ENCODE results near the gene TPBGL. TPM values are rescaled to one million over a fixed set of nuclear protein-coding genes. Genes with fewer than 3 reads are reported as not detected.
A peak's percentile ranks its signal among the peaks of the same experiment; 100 is the strongest.

TPBGL gene, protein sequence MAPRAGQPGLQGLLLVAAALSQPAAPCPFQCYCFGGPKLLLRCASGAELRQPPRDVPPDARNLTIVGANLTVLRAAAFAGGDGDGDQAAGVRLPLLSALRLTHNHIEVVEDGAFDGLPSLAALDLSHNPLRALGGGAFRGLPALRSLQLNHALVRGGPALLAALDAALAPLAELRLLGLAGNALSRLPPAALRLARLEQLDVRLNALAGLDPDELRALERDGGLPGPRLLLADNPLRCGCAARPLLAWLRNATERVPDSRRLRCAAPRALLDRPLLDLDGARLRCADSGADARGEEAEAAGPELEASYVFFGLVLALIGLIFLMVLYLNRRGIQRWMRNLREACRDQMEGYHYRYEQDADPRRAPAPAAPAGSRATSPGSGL
- polyA plus RNA-seq (2013, experiment 1 of 4): not detected
- polyA plus RNA-seq (2013, experiment 2 of 4): 0.34 TPM
- 0.21 TPM for polyA plus RNA-seq (2013, experiment 3 of 4)
- 0.28 TPM for polyA plus RNA-seq (2013, experiment 4 of 4)

DNA sequence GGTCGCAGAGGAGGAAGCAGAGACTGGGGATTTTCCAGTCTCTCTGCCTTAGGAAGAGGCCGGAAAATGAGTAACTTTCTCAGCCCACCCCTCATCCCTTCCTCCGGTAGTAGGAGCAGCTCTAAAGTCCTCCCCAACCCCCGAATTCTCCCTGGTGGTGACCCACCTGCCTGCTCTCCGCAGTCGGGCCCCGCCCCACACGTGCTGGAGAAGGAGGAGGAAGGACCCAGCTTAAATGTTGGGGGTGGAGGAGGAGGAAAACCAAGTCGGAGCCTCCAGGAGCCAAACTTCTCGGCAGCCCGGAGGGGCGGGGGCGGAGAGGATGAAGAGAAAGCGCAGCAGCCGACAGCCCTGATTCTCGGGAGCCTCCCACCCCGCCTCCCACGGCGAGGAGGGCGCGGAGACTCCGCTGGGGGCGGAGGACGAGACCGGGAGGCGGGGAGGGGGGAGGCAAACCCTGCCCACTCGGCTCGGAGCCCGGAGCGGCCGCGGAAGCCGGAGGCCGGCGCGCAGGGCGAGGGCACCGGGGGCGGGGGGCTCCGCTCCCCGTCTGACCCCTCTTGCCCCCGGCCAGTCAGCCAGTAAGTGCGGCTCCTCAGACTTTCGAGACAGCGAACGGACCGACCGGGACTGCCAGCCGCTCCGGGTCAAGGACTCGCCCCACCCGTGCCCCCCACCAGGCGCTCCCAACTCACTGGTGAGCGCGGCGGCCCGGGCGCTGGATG is at the start of gene TPBGL:
TPBGL (plus strand) TSS at position 464 of the 725 bp plus-strand sequence. CDS start 276 bp downstream, outside the sequence.
- H3K27ac ChIP-seq (ENCODE audit: insufficient read depth, low read depth, low read length, poor library complexity, severe bottlenecking): no peak within 1 kb of the TSS
- no peaks in the 10 kb centered on the region for H3K36me3 ChIP-seq (ENCODE audit: control insufficient read depth, insufficient read depth, low read length)
- H3K27me3 ChIP-seq (ENCODE audit: control insufficient read depth, insufficient read depth, low read length, poor library complexity, severe bottlenecking): peaks cover 66% of the 10 kb centered on the region
- no peaks in the 10 kb centered on the region for H3K9me3 ChIP-seq (ENCODE audit: control insufficient read depth, low read length)
- peaks cover 21% of the 10 kb centered on the region for H3K4me1 ChIP-seq (ENCODE audit: control insufficient read depth, insufficient read depth, low read length)
- WGBS, 2 experiments: 1 to 3% methylated on average over 58 of the region's 58 CpGs
- H3K4me3 ChIP-seq (ENCODE audit: insufficient read depth, low read depth, low read length): peak within 1 kb of the TSS; percentile 39

DNA sequence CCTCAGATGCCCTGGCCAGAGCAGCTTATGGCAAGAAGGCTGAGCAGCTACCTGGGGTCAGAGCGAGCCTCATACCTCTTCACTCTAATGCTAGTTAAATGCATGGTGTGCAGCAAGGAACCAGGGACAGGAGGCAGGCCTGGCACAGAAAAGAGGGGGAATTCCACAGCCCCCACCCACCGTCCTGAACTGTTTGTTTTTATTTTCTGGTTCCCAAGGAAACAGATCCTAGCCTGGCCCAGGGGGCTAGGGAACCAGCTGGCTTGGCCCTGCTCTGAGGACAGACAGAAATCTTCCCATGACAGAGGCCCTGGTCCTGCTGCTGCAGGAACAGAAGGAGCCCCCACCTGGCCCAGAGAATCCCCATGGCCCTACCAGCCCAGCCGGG is 49.2 kb upstream of the TPBGL start:
- H3K4me1 ChIP-seq (ENCODE audit: control insufficient read depth, insufficient read depth, low read length): peaks cover 13% of the 10 kb centered on the region
- no peaks in the 10 kb centered on the region for H3K9me3 ChIP-seq (ENCODE audit: control insufficient read depth, low read length)
- no peak overlapping the region for H3K4me3 ChIP-seq (ENCODE audit: insufficient read depth, low read depth, low read length)
- 58 to 62% methylated on average over 3 of the region's 3 CpGs for WGBS, 2 experiments
- H3K27me3 ChIP-seq (ENCODE audit: control insufficient read depth, insufficient read depth, low read length, poor library complexity, severe bottlenecking): no peaks in the 10 kb centered on the region
- H3K36me3 ChIP-seq (ENCODE audit: control insufficient read depth, insufficient read depth, low read length): no peaks in the 10 kb centered on the region
- H3K27ac ChIP-seq (ENCODE audit: insufficient read depth, low read depth, low read length, poor library complexity, severe bottlenecking): peak overlapping the region; percentile 26

DNA sequence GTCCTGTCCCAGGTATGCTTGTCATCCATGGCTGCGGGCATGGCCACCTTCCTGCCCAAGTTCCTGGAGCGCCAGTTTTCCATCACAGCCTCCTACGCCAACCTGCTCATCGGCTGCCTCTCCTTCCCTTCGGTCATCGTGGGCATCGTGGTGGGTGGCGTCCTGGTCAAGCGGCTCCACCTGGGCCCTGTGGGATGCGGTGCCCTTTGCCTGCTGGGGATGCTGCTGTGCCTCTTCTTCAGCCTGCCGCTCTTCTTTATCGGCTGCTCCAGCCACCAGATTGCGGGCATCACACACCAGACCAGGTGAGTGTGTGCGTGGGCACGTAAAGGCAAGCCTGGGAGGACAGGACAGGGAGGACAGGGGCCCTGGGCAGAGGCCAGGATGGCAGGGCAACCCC is 47.3 kb upstream of the TPBGL start:
- Histone ChIP-seq H3K36me3 (ENCODE audit: control insufficient read depth, insufficient read depth, low read length) (no peaks in the 10 kb centered on the region), H3K4me3 (ENCODE audit: insufficient read depth, low read depth, low read length) (no peak overlapping the region), H3K9me3 (ENCODE audit: control insufficient read depth, low read length) (no peaks in the 10 kb centered on the region), H3K27ac (ENCODE audit: insufficient read depth, low read depth, low read length, poor library complexity, severe bottlenecking) (no peak overlapping the region), H3K27me3 (ENCODE audit: control insufficient read depth, insufficient read depth, low read length, poor library complexity, severe bottlenecking) (no peaks in the 10 kb centered on the region), H3K4me1 (ENCODE audit: control insufficient read depth, insufficient read depth, low read length) (peaks cover 13% of the 10 kb centered on the region)
- WGBS, 2 experiments: 95 to 96% methylated on average over 15 of the region's 15 CpGs

DNA sequence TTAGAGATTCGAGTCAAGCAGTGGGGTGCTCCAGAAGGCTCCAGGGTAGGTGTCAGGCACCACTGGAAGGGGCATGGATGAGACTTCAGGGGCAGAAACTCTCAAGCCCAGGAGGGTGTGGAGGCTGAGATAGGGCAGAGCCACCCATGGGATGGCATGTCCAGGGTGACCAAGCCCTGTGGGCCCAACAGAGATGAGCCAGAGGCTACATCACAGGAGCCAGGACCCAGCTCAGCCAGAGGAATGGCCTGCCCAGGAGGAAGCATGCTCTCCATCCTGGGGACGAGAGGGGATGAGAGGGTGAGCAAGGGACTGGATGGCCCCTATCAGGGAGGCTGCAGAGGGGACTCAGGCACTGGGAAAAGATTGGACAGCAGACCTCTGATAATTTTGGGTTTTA is 46.9 kb upstream of the TPBGL start:
- no peaks in the 10 kb centered on the region for H3K36me3 ChIP-seq (ENCODE audit: control insufficient read depth, insufficient read depth, low read length)
- no peak overlapping the region for H3K4me3 ChIP-seq (ENCODE audit: insufficient read depth, low read depth, low read length)
- no peaks in the 10 kb centered on the region for H3K9me3 ChIP-seq (ENCODE audit: control insufficient read depth, low read length)
- no peaks in the 10 kb centered on the region for H3K27me3 ChIP-seq (ENCODE audit: control insufficient read depth, insufficient read depth, low read length, poor library complexity, severe bottlenecking)
- WGBS, 2 experiments: 87 to 93% methylated on average over 2 of the region's 2 CpGs
- peaks cover 13% of the 10 kb centered on the region for H3K4me1 ChIP-seq (ENCODE audit: control insufficient read depth, insufficient read depth, low read length)
- no peak overlapping the region for H3K27ac ChIP-seq (ENCODE audit: insufficient read depth, low read depth, low read length, poor library complexity, severe bottlenecking)

DNA sequence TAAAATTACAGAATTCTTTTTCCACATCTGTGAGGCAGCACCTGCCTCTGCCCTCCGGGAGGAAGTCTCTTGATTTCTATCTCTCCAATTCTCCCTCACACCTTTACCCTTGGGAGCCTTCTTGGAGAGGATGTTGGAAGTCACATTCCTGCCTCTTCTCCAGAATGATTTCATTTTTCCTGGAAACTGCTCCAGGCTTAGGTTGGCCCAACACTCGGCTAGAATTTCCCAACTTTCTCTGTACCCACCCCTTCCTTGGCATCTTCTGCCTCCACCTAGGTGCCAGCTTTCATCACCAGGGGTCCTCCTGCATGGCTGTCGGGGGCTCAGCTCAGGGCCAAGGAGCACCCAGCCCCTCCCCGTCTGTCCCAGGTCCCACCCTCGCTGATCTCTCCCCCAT is 46.4 kb upstream of the TPBGL start:
- H3K36me3 ChIP-seq (ENCODE audit: control insufficient read depth, insufficient read depth, low read length): no peaks in the 10 kb centered on the region
- 72 to 78% methylated on average over 5 of the region's 5 CpGs for WGBS, 2 experiments
- no peaks in the 10 kb centered on the region for H3K9me3 ChIP-seq (ENCODE audit: control insufficient read depth, low read length)
- H3K27ac ChIP-seq (ENCODE audit: insufficient read depth, low read depth, low read length, poor library complexity, severe bottlenecking): no peak overlapping the region
- H3K4me3 ChIP-seq (ENCODE audit: insufficient read depth, low read depth, low read length): no peak overlapping the region
- H3K4me1 ChIP-seq (ENCODE audit: control insufficient read depth, insufficient read depth, low read length): peaks cover 13% of the 10 kb centered on the region
- H3K27me3 ChIP-seq (ENCODE audit: control insufficient read depth, insufficient read depth, low read length, poor library complexity, severe bottlenecking): no peaks in the 10 kb centered on the region

DNA sequence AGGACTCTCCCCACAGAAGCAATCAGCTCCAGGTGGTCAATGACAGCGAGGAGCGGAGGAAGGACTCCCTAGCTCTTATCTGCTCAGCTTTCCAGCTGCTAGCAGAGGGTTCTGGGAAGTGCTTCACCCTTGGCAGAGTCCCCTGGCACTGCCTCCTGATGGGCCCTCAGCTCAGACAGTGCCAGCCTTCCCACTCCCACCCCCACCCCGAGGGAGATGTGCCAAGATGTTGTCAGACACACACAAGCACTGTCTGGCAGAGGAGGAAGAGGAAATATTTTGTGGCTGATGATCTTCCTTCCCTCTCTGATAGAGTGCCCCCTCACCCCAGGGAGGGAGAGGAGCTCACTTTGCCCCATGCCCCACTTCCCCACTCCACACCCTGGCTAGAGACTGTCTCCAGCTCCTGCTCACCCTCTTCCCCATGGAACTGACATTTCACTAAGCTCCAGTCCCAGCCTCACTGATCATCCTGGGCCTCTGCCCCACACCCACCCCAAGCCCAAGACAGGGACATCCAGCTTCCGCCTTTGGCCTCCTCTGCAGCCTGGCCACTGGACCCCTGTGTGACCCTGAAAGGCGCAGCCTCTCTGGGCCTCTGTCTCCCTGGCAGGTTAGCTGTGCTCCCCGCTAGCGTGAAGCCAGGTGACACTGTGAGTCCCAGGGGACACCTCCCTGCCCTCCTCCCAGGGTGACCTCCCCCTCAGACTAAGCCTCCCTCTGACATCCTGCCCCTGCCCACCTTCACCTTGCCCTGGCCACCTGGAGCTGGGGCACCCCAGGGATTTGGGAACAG is 45.2 kb upstream of the TPBGL start:
- Histone ChIP-seq H3K4me3 (ENCODE audit: insufficient read depth, low read depth, low read length) (no peak overlapping the region), H3K27me3 (ENCODE audit: control insufficient read depth, insufficient read depth, low read length, poor library complexity, severe bottlenecking) (no peaks in the 10 kb centered on the region), H3K9me3 (ENCODE audit: control insufficient read depth, low read length) (no peaks in the 10 kb centered on the region), H3K4me1 (ENCODE audit: control insufficient read depth, insufficient read depth, low read length) (peaks cover 13% of the 10 kb centered on the region), H3K36me3 (ENCODE audit: control insufficient read depth, insufficient read depth, low read length) (no peaks in the 10 kb centered on the region), H3K27ac (ENCODE audit: insufficient read depth, low read depth, low read length, poor library complexity, severe bottlenecking) (no peak overlapping the region)
- WGBS, 2 experiments: 93 to 96% methylated on average over 6 to 7 of the region's 7 CpGs

DNA sequence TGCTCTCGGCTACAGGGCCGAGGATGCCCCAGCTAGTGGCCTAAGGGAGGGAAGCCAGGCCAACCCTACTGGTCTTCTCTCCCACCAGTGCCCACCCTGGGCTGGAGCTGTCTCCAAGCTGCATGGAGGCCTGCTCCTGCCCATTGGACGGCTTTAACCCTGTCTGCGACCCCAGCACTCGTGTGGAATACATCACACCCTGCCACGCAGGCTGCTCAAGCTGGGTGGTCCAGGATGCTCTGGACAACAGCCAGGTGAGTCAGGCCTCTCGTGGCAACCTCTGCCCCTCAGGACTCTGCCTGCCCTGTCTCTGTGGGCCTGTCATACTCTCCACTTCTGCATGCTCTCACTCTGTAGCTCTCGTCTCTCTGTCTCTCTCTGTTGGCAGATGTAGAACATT is 44.1 kb upstream of the TPBGL start:
- Histone ChIP-seq H3K9me3 (ENCODE audit: control insufficient read depth, low read length) (no peaks in the 10 kb centered on the region), H3K36me3 (ENCODE audit: control insufficient read depth, insufficient read depth, low read length) (no peaks in the 10 kb centered on the region), H3K27ac (ENCODE audit: insufficient read depth, low read depth, low read length, poor library complexity, severe bottlenecking) (no peak overlapping the region), H3K27me3 (ENCODE audit: control insufficient read depth, insufficient read depth, low read length, poor library complexity, severe bottlenecking) (no peaks in the 10 kb centered on the region), H3K4me3 (ENCODE audit: insufficient read depth, low read depth, low read length) (no peak overlapping the region), H3K4me1 (ENCODE audit: control insufficient read depth, insufficient read depth, low read length) (peaks cover 10% of the 10 kb centered on the region)
- WGBS, 2 experiments: 88 to 91% methylated on average over 8 of the region's 8 CpGs

DNA sequence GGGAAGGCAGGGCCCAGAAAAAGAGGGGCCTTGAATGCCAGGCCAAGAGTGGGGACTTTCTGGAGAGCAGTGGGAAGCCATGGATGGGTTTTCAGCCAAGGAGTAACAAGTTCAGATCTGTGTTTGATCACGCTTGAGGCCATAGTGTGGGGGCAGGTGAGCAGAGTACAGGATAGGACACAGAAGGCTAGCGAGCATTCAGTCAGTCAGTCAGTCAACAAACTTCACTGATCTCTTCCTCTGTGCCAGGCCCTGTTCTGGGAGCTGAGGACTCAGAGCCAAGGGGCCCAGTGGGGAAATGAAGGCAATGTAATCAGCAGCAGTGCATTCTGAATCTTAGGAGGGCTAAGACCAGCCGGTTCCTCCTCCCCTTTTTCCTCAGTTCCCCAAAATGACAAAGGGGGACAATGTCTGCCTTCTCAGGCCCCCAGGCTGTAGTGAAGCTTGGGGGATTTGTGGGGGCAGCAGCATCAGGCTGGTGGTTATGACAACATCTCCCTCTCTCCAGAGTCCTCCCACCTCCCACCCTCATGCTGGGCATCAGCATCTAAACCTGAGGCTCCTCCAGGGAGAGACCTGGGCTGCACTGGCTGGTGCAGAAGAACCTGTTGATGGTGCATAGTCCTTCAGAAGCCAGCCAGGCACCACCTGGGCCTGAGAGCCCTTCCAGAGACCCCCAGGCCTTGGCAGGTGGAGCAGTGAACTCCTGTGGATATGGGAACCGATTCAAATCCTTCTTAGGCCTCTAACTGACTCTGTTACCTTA is 42.9 kb upstream of the TPBGL start:
- Histone ChIP-seq H3K9me3 (ENCODE audit: control insufficient read depth, low read length) (no peaks in the 10 kb centered on the region), H3K27ac (ENCODE audit: insufficient read depth, low read depth, low read length, poor library complexity, severe bottlenecking) (no peak overlapping the region), H3K4me3 (ENCODE audit: insufficient read depth, low read depth, low read length) (no peak overlapping the region), H3K36me3 (ENCODE audit: control insufficient read depth, insufficient read depth, low read length) (no peaks in the 10 kb centered on the region), H3K4me1 (ENCODE audit: control insufficient read depth, insufficient read depth, low read length) (peaks cover 3% of the 10 kb centered on the region), H3K27me3 (ENCODE audit: control insufficient read depth, insufficient read depth, low read length, poor library complexity, severe bottlenecking) (no peaks in the 10 kb centered on the region)
- WGBS, 2 experiments: 94 to 95% methylated on average over 4 of the region's 4 CpGs

DNA sequence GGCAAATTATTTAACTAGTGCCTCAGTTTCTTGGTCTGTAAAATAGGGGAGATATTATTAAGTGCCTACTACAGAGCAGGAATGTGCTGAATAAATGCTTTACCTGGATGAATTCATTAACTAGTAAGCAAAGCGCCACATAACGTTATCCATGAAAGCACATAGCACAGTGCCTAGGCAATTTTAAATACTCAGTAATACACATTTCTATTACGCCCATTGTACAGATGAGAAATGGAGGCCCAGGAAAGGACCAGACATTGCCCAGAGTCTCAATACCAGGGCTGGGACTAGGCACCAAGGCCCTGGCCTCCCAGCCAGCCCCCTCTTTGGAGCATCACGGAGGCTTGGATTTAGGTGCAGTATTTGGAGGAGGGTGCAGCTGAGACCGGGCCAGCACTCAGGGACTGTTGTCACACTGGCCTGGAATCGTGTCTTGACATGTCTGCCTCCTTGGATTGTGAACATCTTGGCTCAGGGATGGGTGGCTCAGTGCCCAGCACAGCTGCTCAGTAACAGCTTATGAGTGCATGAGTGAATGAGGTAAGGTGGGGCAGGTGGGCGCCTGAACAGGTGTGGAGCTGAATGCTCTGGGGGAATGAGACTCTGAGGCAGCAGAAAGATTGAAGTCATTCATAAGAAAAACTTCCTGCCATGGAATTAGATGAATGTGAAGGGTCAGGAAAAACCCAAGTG is 42.1 kb upstream of the TPBGL start:
- no peaks in the 10 kb centered on the region for H3K27me3 ChIP-seq (ENCODE audit: control insufficient read depth, insufficient read depth, low read length, poor library complexity, severe bottlenecking)
- peaks cover 3% of the 10 kb centered on the region for H3K4me1 ChIP-seq (ENCODE audit: control insufficient read depth, insufficient read depth, low read length)
- no peaks in the 10 kb centered on the region for H3K9me3 ChIP-seq (ENCODE audit: control insufficient read depth, low read length)
- H3K36me3 ChIP-seq (ENCODE audit: control insufficient read depth, insufficient read depth, low read length): no peaks in the 10 kb centered on the region
- WGBS, 2 experiments: 94 to 95% methylated on average over 7 of the region's 7 CpGs
- H3K4me3 ChIP-seq (ENCODE audit: insufficient read depth, low read depth, low read length): no peak overlapping the region
- no peak overlapping the region for H3K27ac ChIP-seq (ENCODE audit: insufficient read depth, low read depth, low read length, poor library complexity, severe bottlenecking)
